ENCODE measurements around the gene SPP1.

Gene SPP1

DNA sequence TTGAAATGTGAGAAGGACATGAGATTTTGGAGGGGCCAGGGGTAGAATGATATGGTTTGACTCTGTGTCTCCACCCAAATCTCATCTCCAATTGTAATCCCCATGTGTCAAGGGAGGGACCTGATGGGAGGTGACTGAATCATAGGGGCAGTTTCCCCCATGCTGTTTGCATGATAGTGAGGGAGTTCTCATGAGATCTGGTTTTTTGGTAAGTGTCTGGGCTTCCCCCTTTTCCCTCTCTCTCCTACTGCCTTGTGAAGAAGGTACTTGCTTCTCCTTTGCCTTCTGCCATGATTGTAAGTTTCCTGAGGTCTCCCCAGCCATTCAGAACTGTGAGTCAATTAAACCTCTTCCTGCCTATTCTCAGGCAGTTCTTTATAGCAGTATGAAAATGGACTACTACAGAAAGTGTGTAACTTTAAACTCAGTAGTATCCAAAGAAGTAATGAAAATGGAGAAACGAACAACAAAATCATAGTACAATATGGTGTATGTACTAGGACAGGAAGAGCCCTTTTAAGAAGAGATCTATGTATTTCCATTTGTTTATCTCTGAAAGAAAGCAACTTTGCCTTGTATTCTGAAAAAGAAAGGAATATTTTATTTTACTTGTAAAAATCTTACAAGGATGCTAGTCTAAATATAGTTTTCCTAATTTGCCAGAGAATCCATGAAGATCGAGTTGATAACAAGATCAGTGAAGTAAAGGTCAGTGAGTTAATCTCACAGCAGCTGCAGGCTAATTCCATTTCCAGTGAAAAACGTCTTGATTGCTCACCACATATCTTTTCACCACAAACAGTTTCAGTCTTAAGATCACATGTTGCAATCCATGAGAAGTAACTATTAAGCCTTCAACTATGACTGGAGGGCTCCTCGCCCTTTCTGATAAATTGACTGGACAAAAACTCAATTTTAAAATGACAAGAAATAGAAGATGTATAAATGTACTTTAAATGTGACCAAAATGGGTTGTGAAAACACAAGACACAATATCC is 52.4 kb downstream of the SPP1 start:
- peak; percentile 46 to 67 for DNase-seq

DNA sequence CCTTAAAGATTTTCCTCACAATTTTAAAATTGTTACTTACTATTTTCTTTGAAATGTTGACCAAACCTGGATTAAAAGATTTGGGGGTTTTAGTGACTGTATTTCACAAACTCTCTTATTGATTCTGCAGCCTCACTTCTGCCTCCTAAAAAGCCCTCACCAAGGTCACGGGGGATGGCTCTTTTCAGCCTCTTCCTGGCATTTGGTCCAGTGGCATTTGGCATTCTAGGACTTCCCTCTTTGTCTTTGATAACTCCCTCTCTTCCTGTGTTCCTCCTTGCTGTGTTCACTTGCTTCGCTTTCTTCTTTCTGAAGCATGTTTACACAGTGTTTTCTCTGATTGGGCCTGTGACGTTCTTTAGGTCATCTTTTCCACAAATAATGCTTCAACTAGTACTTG is 53.4 kb downstream of the SPP1 start:
- peak; percentile 15 to 45 for DNase-seq

DNA sequence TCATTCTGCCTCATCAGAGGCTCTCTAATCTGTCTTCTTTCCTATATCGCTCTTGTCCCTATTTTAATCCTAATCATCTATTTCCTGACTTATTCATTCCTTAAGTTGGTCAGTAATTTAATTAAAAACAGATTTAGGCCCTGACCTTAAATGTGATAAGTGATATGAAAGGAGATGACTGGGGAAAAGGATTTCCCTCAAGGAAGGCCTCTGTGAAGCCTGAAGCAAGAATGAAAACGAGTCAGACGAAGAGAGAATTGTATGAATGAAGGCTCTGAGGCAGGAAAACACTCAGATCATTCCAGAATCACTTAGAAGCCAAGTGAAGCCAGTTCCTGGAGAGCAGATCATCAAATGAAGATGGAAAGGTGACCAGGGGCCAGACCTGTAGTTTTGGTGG is 54.0 kb downstream of the SPP1 start:
- no peak for DNase-seq

DNA sequence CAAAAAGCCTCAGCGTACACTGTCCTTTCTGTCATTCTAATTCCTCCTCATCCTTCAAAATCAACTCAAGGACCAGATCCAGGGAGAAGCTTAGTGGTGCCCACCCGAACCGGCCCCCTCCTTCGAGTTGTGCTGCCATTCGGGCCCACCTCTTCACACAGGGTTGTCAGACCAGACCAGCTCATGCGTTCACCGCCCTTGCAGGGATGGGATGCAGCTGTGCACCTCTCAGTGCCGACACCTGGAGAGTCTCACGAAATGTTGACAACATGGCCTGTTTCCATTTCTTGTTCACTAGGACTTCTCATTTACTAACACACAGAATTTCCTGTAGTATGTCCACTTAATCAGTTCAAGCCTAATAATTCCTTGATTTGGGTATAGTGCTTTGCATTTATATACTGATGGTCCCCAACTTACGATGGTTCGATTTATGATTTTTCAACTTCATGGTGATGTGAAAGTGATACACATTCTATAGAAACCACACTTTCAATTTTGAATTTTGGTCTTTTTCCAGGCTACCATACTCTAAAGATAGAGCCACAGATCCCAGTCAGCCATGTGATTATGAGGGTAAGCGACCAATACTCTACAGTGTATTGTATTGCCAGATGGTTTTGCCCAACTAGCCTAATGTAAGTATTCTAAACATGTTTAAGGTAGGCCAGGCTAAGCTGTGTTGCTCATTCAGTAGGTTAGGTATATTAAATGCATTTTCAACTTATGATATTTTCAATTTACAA is 55.2 kb downstream of the SPP1 start:
- no peak for DNase-seq

All from inflammatory macrophage (primary cell).